ENCODE measurements around the gene SYT4. TPM values are rescaled to one million over a fixed set of nuclear protein-coding genes. Genes with fewer than 3 reads are reported as not detected.
"Not testable (repeated sequence)": the region's sequence is repeated elsewhere in the genome, so short reads cannot be mapped to it uniquely, and the experiment has no call there.

Gene SYT4
- total and polyA plus RNA-seq, 2 of the 13 experiments (the other 11 are each of a cell fraction or from before 2014, with no cell fraction given), result not detected

DNA sequence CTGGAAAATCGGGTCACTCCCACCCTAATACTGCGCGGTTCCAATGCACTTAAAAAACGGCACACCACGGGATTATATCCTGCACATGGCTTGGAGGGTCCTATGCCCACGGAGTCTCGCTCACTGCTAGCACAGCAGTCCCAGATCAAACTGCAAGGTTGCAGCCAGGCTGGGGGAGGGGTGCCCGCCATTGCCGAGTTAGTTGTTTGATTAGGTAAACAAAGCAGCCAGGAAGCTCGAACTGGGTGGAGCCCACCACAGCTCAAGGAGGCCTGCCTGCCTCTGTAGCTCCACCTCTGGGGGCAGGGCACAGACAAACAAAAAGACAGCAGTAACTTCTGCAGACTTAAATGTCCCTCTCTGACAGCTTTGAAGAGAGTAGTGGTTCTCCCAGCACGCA is 8.9 kb upstream of the SYT4 start:
- FAIRE-seq; H3K4me3 ChIP-seq (replicated peaks in 1 of 3; ENCODE audit: insufficient read depth in 1 of 3, low read depth in 2 of 3, low read length in 3 of 3); H3K9me3 ChIP-seq (ENCODE audit: low read length); H3K27me3 ChIP-seq (ENCODE audit: control insufficient read depth in 1 of 2, insufficient read depth in 2 of 2, low read length in 2 of 2); H3K36me3 ChIP-seq (replicated peaks in 1 of 2; ENCODE audit: control insufficient read depth in 1 of 2, insufficient read depth in 2 of 2, low read length in 2 of 2); BruUV-seq (replicated peaks); H2AFZ ChIP-seq (ENCODE audit: low read length); H3K4me1 ChIP-seq (ENCODE audit: insufficient read depth, low read length); ATAC-seq; intact Hi-C loops (cut with micrococcal nuclease; ENCODE audit: unreplicated experiment); POLR2A ChIA-PET; H3K9ac ChIP-seq (ENCODE audit: insufficient read depth, low read depth, low read length); H3K27ac ChIP-seq (ENCODE audit: extremely low read length, insufficient read depth, low read length); CTCF ChIA-PET (ENCODE audit: low intra/inter-chr PET ratio, low total read pairs); H3K79me2 ChIP-seq (ENCODE audit: insufficient read depth, low read length); in situ Hi-C loops (cut with HindIII; ENCODE audit: extremely low pct_ligation_motif_present, low pct_unique_long_range_greater_than_20kb); H4K20me1 ChIP-seq (ENCODE audit: insufficient read depth, low read length); TF ChIP-seq FOXA1, FOXP1, SOX6 (IDR thresholded peaks at IDR 0.05): not testable (repeated sequence)
- H3K4me2 ChIP-seq (ENCODE audit: low read depth, low read length), result peak overlapping the region; percentile 53; the same call in 1 of the 2 replicates
- 24% methylated on average over 5 of the region's 11 CpGs for WGBS (ENCODE audit: low lambda C conversion rate)
- TF ChIP-seq POGZ (CRISPR knock-in tag; IDR thresholded peaks at IDR 0.05) (0 out of 2 replicates have a peak, but pooled peaks have one; percentile 18), SALL1 (CRISPR knock-in tag; IDR thresholded peaks at IDR 0.05) (peak; percentile 38; the same call in 1 of the 2 replicates), FOXA1 (CRISPR knock-in tag; IDR thresholded peaks at IDR 0.05) (peak; percentile 77), ARID5B (CRISPR knock-in tag; IDR thresholded peaks at IDR 0.05) (peak; percentile 46; the same call in 1 of the 2 replicates), FOXJ3 (CRISPR knock-in tag; IDR thresholded peaks at IDR 0.05; ENCODE audit: borderline replicate concordance) (peak; percentile 55; the same call in 1 of the 2 replicates), HOXA3 (CRISPR knock-in tag; IDR thresholded peaks at IDR 0.05) (0 out of 2 replicates have a peak, but pooled peaks have one; percentile 21), FOXP1 (CRISPR knock-in tag; IDR thresholded peaks at IDR 0.05) (peak; percentile 28; the same call in 1 of the 2 replicates), FOXA3 (CRISPR knock-in tag; IDR thresholded peaks at IDR 0.05) (peak; percentile 81), SOX6 (CRISPR knock-in tag; IDR thresholded peaks at IDR 0.05) (0 out of 2 replicates have a peak, but pooled peaks have one; percentile 16), ZMYM4 (CRISPR knock-in tag; IDR thresholded peaks at IDR 0.05) (peak; percentile 45)
- TF ChIP-seq, protein P1, sequence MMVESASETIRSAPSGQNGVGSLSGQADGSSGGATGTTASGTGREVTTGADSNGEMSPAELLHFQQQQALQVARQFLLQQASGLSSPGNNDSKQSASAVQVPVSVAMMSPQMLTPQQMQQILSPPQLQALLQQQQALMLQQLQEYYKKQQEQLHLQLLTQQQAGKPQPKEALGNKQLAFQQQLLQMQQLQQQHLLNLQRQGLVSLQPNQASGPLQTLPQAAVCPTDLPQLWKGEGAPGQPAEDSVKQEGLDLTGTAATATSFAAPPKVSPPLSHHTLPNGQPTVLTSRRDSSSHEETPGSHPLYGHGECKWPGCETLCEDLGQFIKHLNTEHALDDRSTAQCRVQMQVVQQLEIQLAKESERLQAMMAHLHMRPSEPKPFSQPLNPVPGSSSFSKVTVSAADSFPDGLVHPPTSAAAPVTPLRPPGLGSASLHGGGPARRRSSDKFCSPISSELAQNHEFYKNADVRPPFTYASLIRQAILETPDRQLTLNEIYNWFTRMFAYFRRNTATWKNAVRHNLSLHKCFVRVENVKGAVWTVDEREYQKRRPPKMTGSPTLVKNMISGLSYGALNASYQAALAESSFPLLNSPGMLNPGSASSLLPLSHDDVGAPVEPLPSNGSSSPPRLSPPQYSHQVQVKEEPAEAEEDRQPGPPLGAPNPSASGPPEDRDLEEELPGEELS (CRISPR knock-in tag; IDR thresholded peaks at IDR 0.05), result peak; percentile 59
- TF ChIP-seq, protein P2, sequence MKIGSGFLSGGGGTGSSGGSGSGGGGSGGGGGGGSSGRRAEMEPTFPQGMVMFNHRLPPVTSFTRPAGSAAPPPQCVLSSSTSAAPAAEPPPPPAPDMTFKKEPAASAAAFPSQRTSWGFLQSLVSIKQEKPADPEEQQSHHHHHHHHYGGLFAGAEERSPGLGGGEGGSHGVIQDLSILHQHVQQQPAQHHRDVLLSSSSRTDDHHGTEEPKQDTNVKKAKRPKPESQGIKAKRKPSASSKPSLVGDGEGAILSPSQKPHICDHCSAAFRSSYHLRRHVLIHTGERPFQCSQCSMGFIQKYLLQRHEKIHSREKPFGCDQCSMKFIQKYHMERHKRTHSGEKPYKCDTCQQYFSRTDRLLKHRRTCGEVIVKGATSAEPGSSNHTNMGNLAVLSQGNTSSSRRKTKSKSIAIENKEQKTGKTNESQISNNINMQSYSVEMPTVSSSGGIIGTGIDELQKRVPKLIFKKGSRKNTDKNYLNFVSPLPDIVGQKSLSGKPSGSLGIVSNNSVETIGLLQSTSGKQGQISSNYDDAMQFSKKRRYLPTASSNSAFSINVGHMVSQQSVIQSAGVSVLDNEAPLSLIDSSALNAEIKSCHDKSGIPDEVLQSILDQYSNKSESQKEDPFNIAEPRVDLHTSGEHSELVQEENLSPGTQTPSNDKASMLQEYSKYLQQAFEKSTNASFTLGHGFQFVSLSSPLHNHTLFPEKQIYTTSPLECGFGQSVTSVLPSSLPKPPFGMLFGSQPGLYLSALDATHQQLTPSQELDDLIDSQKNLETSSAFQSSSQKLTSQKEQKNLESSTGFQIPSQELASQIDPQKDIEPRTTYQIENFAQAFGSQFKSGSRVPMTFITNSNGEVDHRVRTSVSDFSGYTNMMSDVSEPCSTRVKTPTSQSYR (CRISPR knock-in tag; IDR thresholded peaks at IDR 0.05; ENCODE audit: borderline replicate concordance), result peak; percentile 91
- DNase-seq (ENCODE audit: low spot score), result peak; percentile 0

Measured in HepG2 (cell line).